HG03460 (cell line): Measurements from ENCODE around the gene DNAI1.

Source experiments
- ATAC-seq: cut with Tn5 transposase; IDR thresholded peaks from one replicate; pipeline ENCODE4 v1.9.1; 2021; ENCODE audit not compliant: unreplicated experiment

DNAI1 gene

DNA sequence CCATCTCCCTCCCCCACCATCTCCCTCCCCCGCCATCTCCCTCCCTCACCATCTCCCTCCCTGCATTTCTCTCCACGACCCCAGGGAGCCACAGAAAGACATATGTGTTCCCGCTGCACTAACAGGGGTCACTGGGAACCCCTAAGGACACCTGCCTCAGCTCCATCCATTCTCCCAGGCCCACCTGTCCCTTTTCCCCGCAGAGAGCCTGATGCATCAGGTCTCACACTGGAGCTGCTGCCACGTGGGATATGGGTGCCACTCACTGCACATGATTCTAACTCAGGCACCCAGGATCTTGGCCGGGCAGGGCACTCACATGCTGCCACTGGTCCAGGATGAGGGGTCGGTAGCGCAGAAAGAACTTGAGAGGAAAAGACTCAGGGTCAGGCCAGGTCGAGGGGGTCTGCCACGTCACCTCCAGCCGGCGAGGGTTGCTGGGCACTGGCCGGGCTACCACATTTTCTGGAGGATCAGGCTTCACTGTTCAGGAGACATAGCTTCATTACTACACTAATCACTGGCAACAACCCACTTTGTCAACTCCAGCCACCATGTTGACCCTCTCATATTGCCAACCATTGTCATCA is 97.4 kb downstream of the DNAI1 start:
- ATAC-seq, result no peak

DNA sequence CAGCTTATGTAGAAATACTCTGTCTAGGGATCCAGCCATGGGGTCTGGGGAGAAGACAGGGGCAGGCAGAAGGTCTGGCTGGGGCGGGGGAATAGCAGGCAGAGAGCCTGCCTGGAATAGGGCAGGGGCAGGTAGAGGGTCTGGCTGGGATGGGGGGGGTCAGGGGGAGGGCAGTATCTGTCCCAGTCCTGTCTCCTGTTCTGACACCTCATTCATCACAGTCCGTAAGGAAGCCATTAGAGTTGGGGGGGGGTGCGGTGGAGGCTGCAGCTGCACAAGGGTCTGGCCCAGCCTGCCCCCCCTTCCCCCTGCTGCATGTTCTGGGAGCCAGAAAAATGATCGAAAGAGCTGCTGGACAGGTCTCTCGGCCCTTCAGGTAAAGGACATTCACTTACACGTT is 98.3 kb downstream of the DNAI1 start:
- ATAC-seq, result no peak

DNA sequence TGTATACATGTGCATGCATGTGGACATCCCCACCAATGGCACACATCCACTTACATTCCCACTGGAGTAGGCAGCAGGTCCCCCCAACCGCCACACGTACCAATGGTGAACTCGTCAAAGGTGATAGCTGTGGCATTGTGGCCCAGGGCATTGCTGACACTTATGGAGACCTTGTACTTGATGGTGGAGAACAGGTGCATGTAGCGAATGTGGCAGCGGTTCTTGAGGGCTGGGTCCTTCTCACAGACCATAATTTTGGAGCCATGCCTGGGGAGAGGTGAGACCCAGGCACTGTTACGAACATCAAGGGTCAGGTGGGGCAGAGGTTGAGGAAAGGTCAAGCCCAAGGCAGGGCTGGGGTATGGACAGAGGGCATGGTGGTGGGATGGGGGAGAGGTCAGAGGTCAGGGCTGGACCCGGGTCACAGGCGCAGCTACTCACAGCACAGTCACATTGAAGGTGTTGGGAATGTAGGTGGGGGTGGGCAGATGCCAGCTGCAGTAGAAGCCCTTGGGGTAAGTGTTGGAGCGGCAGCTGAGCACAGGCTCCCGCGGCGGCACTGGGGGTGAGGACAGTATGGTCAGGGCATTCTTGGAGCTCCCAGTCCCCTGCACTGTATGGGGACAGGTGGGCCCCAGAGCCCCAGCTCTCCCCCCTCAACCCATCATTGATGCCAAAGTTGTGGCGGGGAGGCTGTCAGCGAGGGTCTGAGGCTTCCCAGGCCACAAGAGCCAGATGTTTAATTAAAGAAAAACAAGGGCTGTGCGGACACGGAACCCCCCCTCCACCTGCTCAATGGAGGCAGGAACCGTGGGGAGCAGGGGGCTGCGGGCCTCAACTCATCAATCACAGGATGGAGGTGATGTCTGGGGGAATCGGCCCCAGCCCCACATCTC is 99.1 kb downstream of the DNAI1 start:
- ATAC-seq, result no peak

DNA sequence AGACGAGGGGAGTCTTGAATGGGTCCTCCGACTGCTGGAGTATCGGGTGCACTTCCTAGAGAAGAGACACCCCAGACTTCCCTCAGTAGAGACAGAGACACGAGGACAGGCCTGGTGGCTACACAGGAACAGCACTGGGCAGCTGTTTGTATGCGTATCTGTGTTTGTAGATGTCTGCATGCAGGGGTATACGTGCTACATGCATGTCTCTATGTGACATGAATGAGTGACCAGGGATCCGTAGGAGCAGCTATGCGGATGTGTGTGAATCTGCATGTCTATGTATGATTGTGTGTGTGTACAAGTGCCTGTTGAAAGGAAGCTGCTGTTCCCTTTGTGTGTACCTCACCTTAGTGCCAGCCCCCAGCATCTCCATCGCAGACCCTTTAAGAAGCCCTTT is 99.8 kb downstream of the DNAI1 start:
- no peak for ATAC-seq

DNA sequence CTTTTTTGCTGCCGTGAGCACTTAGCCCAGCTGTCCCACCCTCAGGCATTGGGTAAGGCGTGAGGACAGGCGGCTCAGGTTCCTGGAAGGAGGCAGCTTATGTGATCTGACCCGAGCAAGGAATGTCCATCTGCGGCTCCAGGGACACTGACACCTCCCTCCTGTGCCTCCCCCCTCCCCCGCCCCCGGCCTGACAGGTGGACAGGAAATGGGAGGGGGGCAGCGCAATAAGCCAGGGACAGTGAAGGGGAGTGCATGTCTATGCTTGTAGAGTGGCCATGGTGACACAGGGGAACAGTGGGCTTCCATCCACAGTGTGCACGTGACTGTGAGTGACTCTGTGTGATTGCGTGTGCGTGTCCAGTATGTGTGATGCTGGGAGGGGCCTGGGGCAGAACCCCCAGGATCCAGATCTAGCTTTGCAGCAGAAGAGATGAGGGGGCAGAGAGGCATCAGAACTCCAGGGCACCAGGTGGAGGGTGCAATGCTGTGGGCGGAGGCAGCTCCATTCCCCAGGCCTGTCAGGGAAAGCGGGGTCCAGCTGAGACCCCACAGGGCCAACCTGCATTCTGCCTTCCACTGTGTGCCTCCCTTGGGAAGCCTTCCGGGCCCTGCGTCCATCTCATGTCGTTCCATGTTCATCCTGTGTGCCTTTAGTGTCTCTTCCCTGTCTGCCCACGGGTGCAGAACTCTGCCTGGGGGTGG is 100.5 kb downstream of the DNAI1 start:
- no peak for ATAC-seq

DNA sequence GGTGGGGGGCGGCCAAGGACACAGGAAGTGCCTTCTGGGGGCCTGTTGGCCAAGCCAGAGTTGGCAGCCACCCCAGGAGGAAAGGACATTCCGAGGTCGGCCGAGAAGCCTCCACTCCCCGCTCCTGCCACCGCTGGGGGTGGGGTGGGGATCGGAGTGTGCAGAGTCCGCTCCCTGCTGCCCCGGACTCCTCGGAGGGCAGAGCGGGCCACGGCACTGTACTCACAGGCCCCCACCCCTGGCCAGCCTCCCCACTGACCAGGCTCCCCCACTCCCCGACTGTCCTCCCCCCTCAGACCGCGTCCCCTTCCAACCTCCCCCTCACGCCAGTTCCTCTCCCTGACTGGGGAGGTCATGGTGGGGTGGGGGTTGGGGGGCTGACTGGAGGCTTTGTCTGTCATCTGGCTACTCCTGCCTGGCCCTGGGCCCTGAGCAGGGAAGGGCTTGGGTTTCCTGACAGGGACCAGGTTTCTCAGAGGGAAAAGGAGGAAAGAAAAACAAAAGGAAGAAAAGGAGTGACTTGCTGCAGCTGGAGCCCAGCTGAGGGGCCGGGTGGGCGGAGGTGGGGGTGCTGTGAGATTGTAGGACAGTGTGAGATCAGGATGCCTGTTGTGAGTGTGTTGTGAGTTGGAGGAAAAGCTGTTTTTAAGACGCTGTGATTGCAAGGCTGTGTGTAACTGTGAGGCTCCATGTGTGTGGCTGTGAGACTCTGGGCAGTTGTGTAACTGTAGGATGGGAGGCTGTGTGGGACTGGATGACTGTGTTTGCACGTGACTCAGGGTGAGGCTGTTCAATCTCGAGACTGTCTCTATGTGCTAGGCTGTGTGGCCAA is 101.2 kb downstream of the DNAI1 start:
- ATAC-seq, result no peak

DNA sequence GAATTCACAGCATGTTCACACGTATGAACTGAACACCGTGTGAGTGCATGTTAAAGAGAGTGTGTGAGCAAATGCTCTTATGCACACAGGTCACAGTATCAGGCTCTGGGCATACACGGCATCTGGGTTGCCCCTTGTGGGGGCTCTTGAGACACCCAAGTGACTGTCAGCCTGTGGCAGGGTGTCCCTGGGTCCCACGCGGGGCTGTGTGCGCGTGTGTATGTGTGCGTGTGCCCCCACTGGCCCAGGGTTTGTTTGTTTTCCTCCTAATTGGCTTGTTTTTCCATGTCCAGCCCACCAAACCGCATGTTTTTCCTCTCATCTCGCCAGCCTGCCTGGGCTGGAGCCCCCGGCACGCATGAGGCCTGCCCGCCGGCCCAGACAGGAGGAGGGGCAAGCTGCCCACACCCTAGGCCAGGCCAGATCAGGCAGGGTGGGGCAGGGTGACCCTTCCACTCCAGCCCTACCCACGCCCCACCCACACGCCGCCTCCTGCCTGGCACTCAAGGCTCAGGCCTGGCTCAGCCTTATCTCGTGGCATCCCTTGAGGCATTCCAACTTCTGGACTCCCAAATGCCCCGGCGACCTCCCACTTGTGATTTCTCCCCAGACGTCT is 102.1 kb downstream of the DNAI1 start:
- ATAC-seq, result no peak

DNA sequence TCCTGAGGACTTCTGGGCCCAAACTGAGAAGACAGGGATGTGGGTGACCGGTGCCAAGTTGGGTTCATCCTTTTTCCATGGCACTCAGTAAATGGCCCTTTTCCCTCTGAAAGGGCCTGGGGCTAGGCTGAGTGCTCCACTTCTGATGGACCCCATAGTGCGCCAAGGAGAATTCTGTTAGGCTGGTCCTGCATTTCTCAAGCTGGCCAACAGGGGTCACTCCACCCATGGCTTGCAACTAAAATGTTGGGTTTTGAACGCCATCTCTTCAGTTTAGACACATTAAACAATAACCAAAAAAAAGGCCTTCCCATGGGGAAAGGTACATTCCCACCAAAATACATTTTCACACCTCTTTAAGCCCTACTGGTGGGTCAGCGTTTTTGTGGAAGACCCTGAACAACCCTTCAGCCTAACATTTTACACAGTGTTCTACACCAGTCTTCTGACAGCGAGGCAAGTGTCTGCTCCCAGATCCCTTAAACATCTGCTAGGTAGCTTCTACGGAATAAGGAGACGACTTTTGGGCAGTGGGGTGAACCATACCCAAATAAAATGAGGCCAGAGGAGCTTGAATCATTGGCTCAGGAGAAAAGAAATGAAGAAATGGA is 103.6 kb downstream of the DNAI1 start:
- ATAC-seq, result no peak

DNA sequence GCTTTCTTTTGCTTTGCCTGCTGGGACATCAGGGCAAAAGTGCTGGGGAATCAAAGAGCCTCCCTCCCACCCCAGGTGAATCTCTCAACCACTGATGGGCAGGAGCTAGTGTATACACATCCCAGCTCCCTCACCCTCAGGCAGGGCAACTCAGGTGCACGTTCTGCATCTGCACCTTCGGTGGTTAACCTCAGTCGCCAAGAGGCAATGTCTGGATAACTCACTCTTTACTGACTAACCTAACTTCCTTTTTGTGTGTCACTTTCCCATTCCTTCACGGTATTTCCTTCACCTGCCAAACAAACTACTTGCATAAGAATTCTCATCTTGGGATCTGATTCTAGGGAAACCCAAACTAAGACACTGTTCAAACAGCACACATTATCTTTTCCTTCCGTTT is 104.7 kb downstream of the DNAI1 start:
- no peak for ATAC-seq

DNA sequence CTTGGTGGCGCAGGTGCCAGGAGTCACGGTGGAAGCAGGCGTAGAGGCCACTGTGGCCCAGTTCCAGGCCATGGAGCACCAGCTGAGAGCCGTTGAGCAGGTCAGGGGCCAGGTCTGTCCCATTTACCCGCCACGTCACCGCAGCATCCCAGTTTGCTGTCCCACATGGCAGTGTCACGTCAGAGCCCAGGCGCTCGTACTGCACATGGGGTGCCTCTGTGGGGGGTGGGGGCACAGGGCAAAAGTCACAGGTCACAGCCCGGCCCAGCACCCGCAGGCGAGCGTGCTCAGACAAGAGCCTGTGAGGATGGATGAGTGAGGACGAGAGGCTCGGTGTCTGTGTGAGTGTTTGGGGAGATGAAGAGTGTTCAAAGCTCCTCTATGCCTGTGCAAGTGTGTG is 106.0 kb downstream of the DNAI1 start:
- ATAC-seq, result no peak

DNA sequence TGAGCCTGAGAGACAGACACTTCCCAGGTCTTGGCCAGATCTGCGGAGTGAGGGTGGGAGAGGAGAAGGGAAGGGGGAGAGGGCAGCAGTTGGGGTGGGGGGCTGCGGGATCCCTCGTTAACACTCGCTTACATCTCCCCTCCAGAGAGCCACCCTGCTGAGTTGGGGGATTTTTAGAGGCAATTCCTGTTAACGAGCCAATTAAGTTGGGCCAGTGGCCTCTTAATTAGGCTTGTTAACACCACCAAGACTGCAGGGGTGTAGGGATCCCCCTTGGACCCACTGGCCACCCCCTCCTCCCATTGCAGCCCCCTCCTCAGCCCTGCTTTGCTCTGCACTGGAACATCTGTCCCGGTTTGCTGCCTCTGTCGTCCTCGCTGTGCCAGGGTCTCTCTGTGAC is 107.3 kb downstream of the DNAI1 start:
- ATAC-seq, result no peak

DNA sequence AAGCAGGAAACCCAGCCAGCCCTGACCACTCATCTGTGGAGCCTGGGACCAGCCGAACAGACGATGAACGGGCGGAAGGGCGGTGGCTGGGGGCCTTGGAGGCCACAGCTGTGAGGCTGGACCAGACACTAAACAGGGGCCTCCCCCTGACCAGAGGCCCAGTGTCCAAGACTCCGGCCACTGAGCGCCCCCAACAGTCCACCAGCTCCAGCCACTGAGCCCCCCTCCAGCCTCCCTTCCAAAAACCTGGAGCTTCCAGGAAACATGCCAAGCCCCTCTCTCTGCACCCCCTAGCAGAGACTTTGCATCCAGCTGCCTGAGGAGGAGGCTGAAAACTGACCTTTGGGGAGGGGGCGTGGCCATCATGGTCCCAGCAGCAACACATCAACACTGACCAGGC is 107.7 kb downstream of the DNAI1 start:
- no peak for ATAC-seq

DNA sequence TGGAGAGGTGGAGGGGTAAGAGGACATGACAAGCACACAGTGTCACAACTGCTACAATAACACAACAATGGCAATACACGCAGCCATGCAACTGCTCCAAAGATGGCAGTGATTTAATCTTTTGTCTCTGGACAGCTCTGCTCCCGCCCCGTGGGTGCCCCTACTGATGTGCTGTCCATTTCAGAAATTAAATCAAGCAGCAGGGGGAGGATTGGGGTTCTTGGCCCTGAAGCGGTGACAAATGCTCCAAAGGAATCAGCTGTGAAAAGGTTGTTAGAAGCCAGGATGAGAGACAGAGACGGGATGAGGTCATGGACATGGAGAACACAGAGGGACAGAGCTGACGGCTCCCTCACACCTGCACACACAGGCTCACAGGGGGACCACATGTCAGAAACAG is 108.4 kb downstream of the DNAI1 start:
- no peak for ATAC-seq

DNA sequence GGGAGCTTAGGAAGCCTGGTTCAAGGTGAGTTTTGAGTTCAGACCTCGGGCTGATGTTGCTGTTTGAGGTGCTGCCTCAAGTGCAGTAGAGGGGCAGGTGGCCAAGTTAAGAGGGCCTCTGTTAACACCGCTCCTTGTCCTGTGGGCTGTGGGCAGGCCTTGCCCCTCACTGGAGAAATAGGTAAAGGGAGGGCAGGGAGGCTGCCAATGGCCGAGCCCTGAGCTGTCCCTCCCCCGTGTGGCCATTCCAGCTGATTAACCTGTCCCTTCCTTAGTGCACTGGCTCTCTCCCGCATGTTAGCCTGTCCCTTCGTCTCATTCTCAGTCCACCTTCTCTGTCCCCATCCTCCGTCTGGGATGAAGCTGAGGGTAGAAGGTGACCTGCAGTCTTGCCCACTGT is 109.5 kb downstream of the DNAI1 start:
- ATAC-seq, result no peak

DNA sequence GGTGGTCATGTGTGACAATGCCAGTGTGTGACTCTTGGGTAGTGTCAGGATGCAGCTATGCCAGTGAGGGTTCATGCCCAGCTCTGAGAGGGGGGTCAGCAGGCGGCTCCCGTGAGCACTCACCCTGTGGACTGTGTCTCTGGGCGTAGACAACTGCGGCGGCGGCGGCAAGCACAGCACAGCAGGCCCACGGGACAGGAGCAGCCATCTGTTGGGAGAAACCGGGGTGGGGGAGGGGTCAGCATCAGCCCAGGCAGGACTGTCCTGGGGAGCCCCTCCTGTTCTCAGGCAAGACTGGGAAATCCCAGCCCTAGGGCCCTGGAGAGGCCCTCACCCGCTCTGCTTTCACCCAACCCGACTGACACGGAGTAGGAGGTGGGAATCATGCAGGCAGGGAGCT is 110.2 kb downstream of the DNAI1 start:
- ATAC-seq, result no peak

DNA sequence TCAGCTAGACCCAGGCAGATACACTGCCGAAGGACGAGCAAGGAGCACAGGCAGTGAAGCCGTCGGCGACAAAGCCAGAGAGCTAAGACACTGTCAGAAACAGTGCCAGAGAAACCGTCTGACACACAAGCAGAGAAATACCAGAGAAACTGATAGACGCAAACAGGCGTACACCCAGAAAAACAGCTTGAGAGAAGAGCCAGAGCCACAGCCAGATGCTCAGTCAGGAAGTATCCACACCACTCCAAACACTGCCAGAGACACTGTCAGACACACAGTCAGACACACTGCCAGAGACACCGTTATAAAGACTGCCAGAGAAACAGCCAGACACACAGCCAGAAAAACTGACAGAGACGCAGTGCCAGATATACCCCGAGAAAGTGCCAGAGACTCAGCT is 111.8 kb downstream of the DNAI1 start:
- ATAC-seq, result no peak
